Measurements from ENCODE around the gene MPHOSPH10.
A peak's percentile ranks its signal among the peaks of the same experiment; 100 is the strongest.
"Not testable (repeated sequence)": the region's sequence is repeated elsewhere in the genome, so short reads cannot be mapped to it uniquely, and the experiment has no call there.

MPHOSPH10 gene

DNA sequence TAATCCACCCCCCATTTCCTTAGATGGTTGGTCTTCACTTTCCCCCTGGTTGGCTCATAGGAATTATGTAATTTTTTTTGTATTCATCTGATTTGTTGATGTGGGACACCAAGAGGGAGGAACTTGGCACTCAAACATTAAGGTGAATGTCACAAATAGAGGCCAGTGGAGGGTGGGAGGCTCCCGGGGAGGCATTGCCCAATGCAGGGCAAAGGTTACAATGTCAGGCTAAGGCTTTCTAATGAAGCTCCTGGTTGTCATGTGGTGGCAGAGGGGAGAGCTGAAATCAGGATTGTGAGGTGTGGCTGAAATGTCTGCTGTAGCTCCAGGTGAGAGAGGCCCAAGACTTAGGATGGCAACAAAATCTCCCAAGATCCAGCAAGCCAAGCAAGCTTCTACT, 42.7 kb downstream of the MPHOSPH10 start:
- no peak for DNase-seq (ENCODE audit: low spot score)

DNA sequence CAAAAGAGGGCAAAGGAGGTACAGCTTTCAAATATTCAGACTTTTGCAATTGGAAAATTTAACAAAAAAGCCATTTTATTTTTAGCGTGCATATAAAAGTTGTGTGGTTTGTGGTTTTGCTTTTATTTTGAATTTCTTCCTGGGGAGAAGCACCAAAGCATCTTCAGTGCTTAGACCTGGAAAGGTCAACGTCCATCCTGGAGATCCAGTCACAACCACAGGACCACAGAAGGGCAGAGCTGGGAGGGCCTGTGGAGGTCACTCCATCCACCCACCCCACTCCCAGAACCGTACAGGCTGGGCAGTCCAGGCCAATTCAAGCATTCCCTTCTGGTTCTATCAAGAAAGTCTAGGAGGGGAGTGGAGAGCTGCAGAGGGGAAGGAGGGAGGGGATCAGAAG, 43.8 kb downstream of the MPHOSPH10 start:
- no peak for DNase-seq (ENCODE audit: low spot score)

DNA sequence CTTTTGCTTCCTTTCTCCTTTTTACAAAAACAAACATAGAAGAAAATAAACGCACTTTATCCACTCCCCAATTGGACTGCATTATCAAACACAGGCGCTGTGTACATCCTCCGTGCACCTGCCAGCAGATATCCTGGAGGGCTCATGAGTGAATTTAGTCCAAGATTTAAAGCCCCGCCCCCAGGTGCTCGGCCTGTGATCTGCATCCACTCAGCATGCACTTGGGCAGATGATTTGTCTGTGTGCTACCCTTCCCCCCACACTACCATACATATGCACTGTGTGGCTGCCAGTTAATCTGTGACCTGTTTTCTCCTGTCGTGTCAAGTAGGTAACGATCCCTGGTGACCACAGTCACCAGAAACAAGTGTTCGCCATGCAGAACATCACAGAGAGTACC, 48.4 kb downstream of the MPHOSPH10 start:
- not testable (repeated sequence) for DNase-seq (ENCODE audit: low spot score)

DNA sequence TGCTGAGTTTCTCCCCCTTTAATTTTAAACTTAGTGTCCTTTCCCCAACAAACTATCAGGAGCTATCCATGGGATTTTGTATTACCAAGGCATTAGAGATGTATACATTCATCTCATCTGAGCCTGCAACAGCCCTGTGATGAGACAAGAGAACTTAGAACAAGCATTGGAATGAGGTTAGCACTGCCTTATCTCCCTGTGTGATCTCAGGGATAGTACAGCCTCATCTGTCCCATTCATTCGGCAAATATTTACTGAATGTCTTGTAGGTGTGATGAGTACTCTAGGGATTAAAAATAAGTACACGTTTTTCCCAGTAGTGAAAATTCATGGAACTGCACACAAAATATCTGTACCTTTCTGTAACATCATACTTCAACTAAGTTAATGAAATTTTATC, 50.9 kb downstream of the MPHOSPH10 start:
- no peak for DNase-seq (ENCODE audit: low spot score)

DNA sequence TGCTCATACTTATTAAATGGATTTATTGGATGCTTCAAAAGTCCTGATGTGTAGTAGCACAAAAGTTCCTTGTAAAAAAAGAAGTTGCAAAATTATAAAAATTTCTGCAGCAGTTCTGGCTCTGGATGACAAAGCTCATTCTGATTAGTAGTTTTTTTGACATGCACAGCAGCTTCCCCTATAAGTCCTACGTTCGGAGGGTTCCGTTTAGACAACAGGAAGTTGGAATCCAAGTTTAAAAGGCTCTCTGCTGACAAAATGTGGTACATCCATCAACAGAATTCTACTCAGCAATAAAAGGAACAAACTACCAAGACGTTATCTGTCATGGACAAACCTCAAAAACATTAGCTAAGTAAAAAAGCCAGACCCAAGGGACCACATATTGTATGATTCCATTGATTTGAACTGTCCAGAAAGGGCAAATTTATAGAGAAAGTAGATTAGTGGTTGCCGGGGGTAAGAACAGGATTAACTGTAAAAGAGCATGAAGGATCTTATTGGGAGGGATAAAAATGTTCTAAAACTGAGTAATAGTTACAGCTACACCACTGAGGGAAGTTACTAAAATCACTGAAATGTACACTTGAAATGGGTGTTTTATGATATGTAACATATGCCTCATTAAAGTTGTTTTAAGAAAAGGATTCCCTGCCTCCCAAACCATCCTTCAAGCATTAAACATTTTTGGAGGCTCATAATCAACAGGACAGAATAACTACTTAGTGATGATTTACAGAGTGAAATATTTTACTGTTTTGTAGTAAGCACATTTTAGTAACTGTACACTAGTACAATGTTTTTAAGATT, 53.1 kb downstream of the MPHOSPH10 start:
- not testable (repeated sequence) for DNase-seq (ENCODE audit: low spot score)

DNA sequence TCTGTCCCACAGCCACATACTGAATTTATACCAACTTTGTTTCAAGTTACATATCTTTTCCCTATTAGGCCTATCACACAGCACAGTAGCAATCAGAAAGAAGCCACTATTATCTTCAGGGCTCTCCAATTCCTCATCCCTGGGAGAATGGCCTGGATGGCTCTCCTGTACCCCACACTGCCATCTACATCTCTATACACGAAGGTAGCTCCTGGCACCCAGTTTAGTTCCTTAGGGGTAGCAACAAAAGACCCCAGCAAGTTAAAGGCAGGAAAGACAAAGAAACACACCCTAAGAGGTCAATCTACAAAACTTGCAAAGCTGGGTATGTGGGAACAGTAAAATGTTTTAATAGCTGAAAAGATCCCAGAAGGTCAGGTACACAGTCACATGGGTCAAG, 56.5 kb downstream of the MPHOSPH10 start:
- no peak for DNase-seq (ENCODE audit: low spot score)

DNA sequence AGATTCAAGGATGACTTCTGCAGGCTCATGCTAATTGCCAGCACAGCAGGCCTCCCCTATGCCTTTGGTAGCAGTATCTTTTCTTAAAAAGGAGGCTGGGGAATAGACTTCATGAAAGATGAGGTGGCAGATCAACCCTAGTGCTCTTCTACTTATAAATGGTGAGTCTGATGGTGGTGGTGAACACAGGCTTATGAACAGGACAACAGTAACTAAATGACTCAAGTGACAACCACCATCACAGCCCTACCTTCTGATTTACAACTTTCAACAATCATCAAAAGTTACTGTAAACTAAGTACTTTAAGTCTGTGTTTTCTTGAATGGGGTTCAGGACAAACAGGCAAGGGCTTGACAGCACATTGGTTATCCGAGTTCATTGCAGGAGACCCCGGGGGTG, 57.2 kb downstream of the MPHOSPH10 start:
- DNase-seq (ENCODE audit: low spot score) = no peak

DNA sequence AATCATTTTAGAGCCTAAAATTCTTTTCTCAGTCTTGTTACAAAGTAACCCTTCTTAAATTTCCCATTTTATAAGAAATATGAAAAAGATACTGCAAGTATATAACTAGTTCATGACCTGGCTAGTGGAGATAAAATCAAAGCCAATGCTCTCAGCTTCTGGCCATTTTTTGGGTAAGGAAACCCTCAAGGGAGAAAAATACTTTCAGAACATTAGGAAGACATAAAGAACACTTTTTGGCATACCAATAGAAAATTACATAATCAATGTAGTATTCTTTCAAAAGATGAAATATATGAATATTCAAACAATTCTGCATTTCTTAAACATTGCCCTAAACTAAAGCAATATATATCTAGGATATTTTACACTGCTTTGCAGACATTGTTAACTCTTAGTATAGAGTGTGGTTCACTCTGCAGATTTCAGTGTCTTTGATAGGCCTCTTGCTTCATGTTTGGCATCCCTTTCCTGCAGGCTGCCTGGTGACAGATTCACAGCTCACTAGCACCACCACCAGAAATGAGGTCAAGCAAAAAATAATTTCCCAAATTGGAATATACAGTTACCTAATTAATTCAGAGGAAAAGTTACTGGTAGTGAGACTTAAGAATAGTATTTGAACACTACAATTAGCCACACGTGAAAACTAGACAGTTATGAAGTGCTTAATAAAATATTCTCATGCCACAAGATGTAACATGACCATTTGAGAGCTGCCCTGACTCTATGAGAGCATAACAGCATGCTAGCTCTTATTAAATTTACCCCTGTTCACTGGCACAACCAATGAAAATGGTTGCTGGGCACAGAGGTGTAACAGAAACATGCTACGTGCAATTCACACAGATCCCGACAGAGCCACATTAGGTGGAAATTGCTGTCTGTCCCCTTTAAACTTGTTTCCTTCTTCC, 60.5 kb downstream of the MPHOSPH10 start:
- DNase-seq (ENCODE audit: low spot score) = peak; percentile 68

DNA sequence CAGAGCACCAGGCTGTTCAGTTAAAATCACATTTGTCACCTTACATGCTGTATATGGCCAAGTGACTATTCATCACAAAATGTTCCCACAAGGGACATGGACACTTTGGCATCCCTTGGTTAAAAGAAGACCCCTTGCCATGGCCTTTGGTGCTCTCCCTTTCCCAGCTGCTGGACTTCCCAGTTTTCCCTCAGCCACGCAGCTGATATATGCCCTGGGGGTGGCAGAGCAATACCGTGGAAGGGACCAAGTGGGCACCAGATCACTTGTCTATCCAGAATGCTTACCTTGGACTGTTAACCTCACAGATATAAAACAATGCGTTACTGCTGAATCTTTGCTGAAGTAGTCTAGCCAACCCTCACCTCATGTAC, 61.1 kb downstream of the MPHOSPH10 start:
- no peak for DNase-seq (ENCODE audit: low spot score)
